HCT116 (cell line): Measurements from ENCODE around the gene TMEM54.

Experiments used
- EZH2 ChIP-seq: fragments of 200-600 bp; sonication (generic); IDR thresholded peaks from 2 replicates; pipeline ENCODE4 v1.6.1; 2017; ENCODE audit warnings: antibody characterized with exemption, mixed run types
- EZH2phosphoT487 ChIP-seq: fragments of 200-600 bp; IDR thresholded peaks from 2 replicates; pipeline ENCODE4 v1.6.1; 2018; ENCODE audit warnings: antibody characterized with exemption, borderline replicate concordance
- POLR2A ChIP-seq: IDR thresholded peaks from 2 replicates; pipeline ENCODE4 v1.7.0; 2011; ENCODE audit warnings: borderline replicate concordance; ENCODE audit not compliant: insufficient read depth, insufficient read length; ENCODE audit errors: extremely low read depth
- TF ChIP-seq, protein P1 (sequence below), 3 experiments: fragments of 200-600 bp in 1 of 3; sonication (generic) in 1 of 3; IDR thresholded peaks in 2 of 3; conservative IDR thresholded peaks in 1 of 3; 2 replicates each; pipeline ENCODE4 v1.5.1; 2012 to 2017; ENCODE audit warnings: low read depth in 2 of 3, low read length in 2 of 3, antibody characterized with exemption in 1 of 3, borderline replicate concordance in 1 of 3, control low read depth in 1 of 3, mild to moderate bottlenecking in 1 of 3, mixed read lengths in 1 of 3, mixed run types in 1 of 3, moderate library complexity in 1 of 3; ENCODE audit not compliant: insufficient read depth in 1 of 3

DNA sequence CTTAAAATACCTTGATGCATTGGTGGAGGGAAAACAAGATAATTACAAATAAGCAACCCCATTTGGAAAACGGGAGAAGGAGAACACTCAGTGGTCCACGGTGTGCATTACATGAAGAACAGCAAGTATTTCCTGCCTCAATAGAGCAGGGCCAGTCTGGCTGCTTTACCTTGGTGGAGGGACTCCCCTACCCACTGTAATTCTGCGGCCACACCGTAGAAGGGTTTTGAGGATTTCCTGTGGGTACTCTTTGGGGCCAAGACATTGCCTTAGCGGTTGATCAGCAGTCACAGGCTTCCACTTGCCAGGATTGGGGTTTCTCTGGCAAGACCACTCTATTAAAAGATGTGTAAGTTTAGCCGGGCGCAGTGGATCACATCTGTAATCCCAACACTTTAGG, 16.3 kb upstream of the TMEM54 start:
- TF ChIP-seq EZH2phosphoT487, result no peak
- TF ChIP-seq, protein P1, sequence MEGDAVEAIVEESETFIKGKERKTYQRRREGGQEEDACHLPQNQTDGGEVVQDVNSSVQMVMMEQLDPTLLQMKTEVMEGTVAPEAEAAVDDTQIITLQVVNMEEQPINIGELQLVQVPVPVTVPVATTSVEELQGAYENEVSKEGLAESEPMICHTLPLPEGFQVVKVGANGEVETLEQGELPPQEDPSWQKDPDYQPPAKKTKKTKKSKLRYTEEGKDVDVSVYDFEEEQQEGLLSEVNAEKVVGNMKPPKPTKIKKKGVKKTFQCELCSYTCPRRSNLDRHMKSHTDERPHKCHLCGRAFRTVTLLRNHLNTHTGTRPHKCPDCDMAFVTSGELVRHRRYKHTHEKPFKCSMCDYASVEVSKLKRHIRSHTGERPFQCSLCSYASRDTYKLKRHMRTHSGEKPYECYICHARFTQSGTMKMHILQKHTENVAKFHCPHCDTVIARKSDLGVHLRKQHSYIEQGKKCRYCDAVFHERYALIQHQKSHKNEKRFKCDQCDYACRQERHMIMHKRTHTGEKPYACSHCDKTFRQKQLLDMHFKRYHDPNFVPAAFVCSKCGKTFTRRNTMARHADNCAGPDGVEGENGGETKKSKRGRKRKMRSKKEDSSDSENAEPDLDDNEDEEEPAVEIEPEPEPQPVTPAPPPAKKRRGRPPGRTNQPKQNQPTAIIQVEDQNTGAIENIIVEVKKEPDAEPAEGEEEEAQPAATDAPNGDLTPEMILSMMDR (IDR thresholded peaks at IDR 0.05 in 2 of 3, conservative IDR thresholded peaks at IDR 0.05 in 1 of 3; ENCODE audit: borderline replicate concordance in 1 of 3, insufficient read depth in 1 of 3, low read depth in 2 of 3, low read length in 2 of 3), result no peak
- no peak for TF ChIP-seq EZH2
- TF ChIP-seq POLR2A, result no peak
